Activated CD4-positive, alpha-beta T cell treated with anti-CD3 and anti-CD28 coated beads, Interleukin-2, amount 10 ng/mL, durations not matched to agents 7 days and 5 days (primary cell): ENCODE data around the gene PSMB1. TPM values are rescaled to one million over a fixed set of nuclear protein-coding genes. Genes with fewer than 3 reads are reported as not detected.
"Not testable (repeated sequence)": the region's sequence is repeated elsewhere in the genome, so short reads cannot be mapped to it uniquely, and the experiment has no call there.

Source experiments
- CTCF ChIA-PET: fragments of 350-600 bp; sonication (Branson Sonifier 250); formaldehyde crosslinking; loops from one replicate; lab custom pipeline; 2021; ENCODE audit warnings: antibody characterized with exemption; lab: Charles Lee
- POLR2A ChIA-PET: fragments of 350-600 bp; sonication (Branson Sonifier 250); formaldehyde crosslinking; loops from one replicate; lab custom pipeline; 2021; ENCODE audit warnings: antibody characterized with exemption; lab: Charles Lee
- DNase-seq: peaks from one replicate; pipeline ENCODE4 v3.0.0-alpha.2; 2020
- H3K27ac Mint-ChIP-seq: one replicate; pipeline ENCODE4 v1.8.0; 2021; ENCODE audit warnings: mild to moderate bottlenecking, moderate library complexity, mixed read lengths
- H3K27me3 Mint-ChIP-seq: one replicate; pipeline ENCODE4 v1.8.0; 2021; ENCODE audit warnings: mixed read lengths
- H3K36me3 Mint-ChIP-seq: one replicate; pipeline ENCODE4 v1.8.0; 2021; ENCODE audit warnings: low read depth, mixed read lengths
- H3K4me1 Mint-ChIP-seq: one replicate; pipeline ENCODE4 v1.8.0; 2021; ENCODE audit warnings: mixed read lengths
- H3K4me3 Mint-ChIP-seq: one replicate; pipeline ENCODE4 v1.8.0; 2021; ENCODE audit warnings: mild to moderate bottlenecking, moderate library complexity, mixed read lengths
- H3K9me3 Mint-ChIP-seq: one replicate; pipeline ENCODE4 v1.8.0; 2021; ENCODE audit warnings: mixed read lengths
- total RNA-seq, 2 experiments: library from RNA; stranded (reverse); gene quantifications; one replicate each; pipeline ENCODE4 v1.2.3, GENCODE V29; 2021

Gene PSMB1
- total RNA-seq, 2 experiments from 2014 or later: 117 to 148 TPM

DNA sequence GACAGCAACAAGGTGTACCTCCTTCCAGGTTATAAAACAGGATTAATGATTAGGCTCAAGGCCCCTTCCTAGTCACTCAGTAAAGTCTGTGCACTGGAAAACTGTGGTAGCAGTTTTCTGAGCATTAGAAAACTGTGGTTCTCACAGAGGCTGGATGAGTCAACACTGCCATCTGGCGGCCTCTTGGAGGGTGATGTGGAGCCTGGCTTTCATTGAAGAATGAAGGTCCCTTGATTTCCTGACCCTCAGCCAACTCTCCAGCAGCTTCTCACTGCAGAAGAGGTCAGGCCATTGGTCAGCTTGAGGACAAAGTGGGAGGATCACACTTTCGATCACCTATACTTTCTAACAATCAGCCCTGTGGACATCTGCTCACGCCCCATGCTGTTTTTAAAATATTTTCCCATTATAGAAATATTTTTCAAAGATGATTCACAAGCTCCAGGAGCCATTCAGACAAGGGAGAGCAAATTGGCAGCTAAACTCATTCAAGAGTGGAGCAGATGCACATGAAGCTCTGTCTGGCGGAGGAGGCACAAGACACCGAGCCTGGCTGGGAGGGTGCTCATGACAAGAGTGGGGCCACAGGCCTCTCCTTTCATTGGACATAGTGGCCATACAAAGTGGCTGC is 23.2 kb downstream of the PSMB1 start:
- Mint-ChIP-seq H3K27me3 (peaks cover 3% of the 10 kb centered on the region), H3K27ac (no peak overlapping the region), H3K9me3 (no peaks in the 10 kb centered on the region), H3K4me1 (peaks cover 10% of the 10 kb centered on the region), H3K36me3 (peaks cover 11% of the 10 kb centered on the region), H3K4me3 (no peak overlapping the region)
- ChIA-PET POLR2A (no interaction called here), CTCF (interaction anchor here (0.5 to 1.2 kb wide), 8 partner anchors 9 to 756 kb away, joined by 3 to 6 read pairs (median 4); no protein-coding TSS in a partner anchor)
- DNase-seq: peak; percentile 73

DNA sequence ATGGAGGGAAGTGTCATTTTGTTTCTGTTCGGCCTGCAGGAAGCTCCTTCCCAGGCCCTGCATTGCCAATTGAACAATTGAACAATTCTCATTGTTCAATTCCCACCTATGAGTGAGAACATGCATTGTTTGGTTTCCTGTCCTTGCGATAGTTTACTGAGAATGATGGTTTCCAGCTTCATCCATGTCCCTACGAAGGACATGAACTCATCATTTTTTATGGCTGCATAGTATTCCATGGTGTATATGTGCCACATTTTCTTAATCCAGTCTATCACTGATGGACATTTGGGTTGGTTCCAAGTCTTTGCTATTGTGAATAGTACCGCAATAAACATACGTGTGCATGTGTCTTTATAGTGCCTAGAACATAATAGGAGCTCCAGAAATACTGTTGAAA is 25.1 kb downstream of the PSMB1 start:
- H3K4me3 Mint-ChIP-seq, H3K27me3 Mint-ChIP-seq, H3K9me3 Mint-ChIP-seq, H3K36me3 Mint-ChIP-seq, POLR2A ChIA-PET, H3K27ac Mint-ChIP-seq, DNase-seq: not testable (repeated sequence)
- CTCF ChIA-PET: interaction anchor here (0.7 to 1.5 kb wide), 2 partner anchors 561 to 738 kb away, joined by 3 read pairs; no protein-coding TSS in a partner anchor
- peaks cover 17% of the 10 kb centered on the region for H3K4me1 Mint-ChIP-seq

- Mint-ChIP-seq H3K27ac (no peak overlapping the region), H3K27me3 (peaks cover 5% of the 10 kb centered on the region), H3K36me3 (no peaks in the 10 kb centered on the region), H3K9me3 (no peaks in the 10 kb centered on the region), H3K4me1 (peaks cover 20% of the 10 kb centered on the region), H3K4me3 (no peak overlapping the region)
- no peak for DNase-seq
- ChIA-PET CTCF (interaction anchor here (1.7 kb wide), 1 partner anchor 694 kb away, joined by 4 read pairs; no protein-coding TSS in a partner anchor), POLR2A (no interaction called here)
These were observed 27.3 kb downstream of the PSMB1 start for GRCh38 chr6:170525795-170526194.

GRCh38 chr6:170524172-170524502 is 29.0 kb downstream of the PSMB1 start:
- H3K36me3 Mint-ChIP-seq: no peaks in the 10 kb centered on the region
- no peak for DNase-seq
- H3K27me3 Mint-ChIP-seq: peaks cover 19% of the 10 kb centered on the region
- H3K9me3 Mint-ChIP-seq: no peaks in the 10 kb centered on the region
- H3K27ac Mint-ChIP-seq: no peak overlapping the region
- H3K4me1 Mint-ChIP-seq: peaks cover 18% of the 10 kb centered on the region
- H3K4me3 Mint-ChIP-seq: no peak overlapping the region
- POLR2A ChIA-PET: no interaction called here
- CTCF ChIA-PET: no interaction called here

DNA sequence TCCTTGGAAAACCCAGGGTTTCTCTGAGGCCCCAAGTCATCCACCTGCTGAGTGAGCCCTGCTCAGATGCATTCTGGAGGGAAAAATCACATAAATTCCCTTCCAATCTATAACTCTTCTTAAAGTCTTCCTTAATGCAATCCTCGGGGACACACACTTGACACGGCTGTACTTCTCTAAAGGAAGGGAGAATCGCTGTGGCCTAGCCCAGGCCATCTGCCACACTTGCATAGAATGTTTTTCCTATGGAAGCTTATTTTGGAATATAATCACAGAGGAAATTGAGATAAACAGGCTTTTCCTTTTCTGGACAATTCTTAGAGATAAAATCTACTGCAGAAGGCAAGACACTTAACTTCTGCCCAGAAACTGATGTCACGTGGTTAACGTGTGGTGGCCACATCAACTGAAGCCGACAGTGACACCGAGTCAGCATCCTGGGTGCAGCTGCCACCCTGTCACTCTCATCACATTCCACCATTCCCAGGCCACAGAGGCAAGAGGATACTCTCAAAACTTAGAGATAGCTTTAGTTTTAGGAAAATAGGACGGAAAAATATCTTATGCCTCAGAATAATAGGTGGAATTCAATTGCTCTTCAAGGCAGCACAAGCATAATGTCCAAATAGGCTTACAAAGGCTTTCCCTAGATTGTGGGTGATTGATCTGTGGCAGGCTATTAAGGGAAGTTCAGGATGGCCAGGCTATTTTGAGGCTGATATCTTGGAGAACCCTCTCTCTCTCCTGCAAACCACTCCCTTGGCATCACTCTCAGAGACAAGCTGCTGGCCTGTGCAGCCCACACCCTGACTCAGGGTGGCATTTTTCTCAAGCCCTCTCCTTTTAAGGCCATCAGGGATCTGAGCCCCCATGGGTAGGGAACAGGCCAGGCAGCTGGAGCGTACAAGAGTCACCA is 29.6 kb downstream of the PSMB1 start:
- no peak overlapping the region for H3K4me3 Mint-ChIP-seq
- no peaks in the 10 kb centered on the region for H3K9me3 Mint-ChIP-seq
- ChIA-PET CTCF (interaction anchor here (1.0 kb wide), 1 partner anchor 8 kb away, joined by 3 read pairs; no protein-coding TSS in a partner anchor), POLR2A (no interaction called here)
- H3K4me1 Mint-ChIP-seq: peaks cover 14% of the 10 kb centered on the region
- peaks cover 25% of the 10 kb centered on the region for H3K27me3 Mint-ChIP-seq
- no peaks in the 10 kb centered on the region for H3K36me3 Mint-ChIP-seq
- no peak overlapping the region for H3K27ac Mint-ChIP-seq
- DNase-seq: no peak

DNA sequence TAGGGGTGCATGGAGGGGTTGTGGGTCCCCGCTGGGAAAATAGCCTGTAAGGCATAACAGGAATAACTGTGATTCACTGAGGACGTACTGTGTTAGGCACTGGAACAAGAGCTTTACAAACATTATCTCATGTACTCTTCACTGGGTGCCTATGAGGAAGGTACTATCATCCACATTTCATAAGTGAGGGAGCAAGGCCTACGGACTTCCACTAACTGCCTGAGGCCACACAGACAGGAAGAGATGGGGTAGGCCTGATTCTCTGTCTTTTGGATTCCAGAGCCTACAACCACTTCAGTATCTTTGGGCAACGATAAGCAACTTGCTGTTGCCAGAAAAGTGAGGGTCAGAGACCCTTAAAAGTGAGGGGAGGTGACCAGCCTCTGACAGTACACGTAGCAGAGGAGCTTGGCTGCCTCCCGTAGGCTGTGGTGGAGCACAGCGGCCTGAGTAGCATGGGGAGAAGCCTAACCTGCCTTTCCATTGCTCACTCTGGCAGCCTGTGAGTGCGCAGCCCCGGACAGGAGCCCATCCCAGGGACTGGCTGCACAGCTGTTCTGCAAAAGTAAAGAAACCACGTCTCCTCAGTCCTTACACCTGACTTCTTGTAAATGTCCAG is 30.4 kb downstream of the PSMB1 start:
- Mint-ChIP-seq H3K36me3 (no peaks in the 10 kb centered on the region), H3K9me3 (no peaks in the 10 kb centered on the region), H3K4me3 (no peak overlapping the region), H3K27me3 (peaks cover 32% of the 10 kb centered on the region), H3K4me1 (peaks cover 10% of the 10 kb centered on the region), H3K27ac (no peak overlapping the region)
- no peak for DNase-seq
- CTCF ChIA-PET: interaction anchor here (1.0 kb wide), 1 partner anchor 8 kb away, joined by 3 read pairs; no protein-coding TSS in a partner anchor
- POLR2A ChIA-PET: no interaction called here

GRCh38 chr6:170516783-170517616 is 36.1 kb downstream of the PSMB1 start:
- DNase-seq: peak; percentile 52
- ChIA-PET CTCF (interaction anchor here (1.2 to 1.5 kb wide), 2 partner anchors 712 to 815 kb away, joined by 3 to 4 read pairs; partner anchors contain the start of genes C6orf120 and WDR27), POLR2A (no interaction called here)
- no peak overlapping the region for H3K27ac Mint-ChIP-seq
- peaks cover 3% of the 10 kb centered on the region for H3K4me1 Mint-ChIP-seq
- H3K4me3 Mint-ChIP-seq: no peak overlapping the region
- no peaks in the 10 kb centered on the region for H3K36me3 Mint-ChIP-seq
- H3K9me3 Mint-ChIP-seq: no peaks in the 10 kb centered on the region
- peaks cover 53% of the 10 kb centered on the region for H3K27me3 Mint-ChIP-seq

- H3K27me3 Mint-ChIP-seq: peaks cover 42% of the 10 kb centered on the region
- no peaks in the 10 kb centered on the region for H3K36me3 Mint-ChIP-seq
- H3K9me3 Mint-ChIP-seq: no peaks in the 10 kb centered on the region
- no peaks in the 10 kb centered on the region for H3K4me1 Mint-ChIP-seq
- POLR2A ChIA-PET: no interaction called here
- no peak overlapping the region for H3K27ac Mint-ChIP-seq
- no peak overlapping the region for H3K4me3 Mint-ChIP-seq
- no peak for DNase-seq
- CTCF ChIA-PET: no interaction called here
These were observed 38.2 kb downstream of the PSMB1 start for GRCh38 chr6:170514908-170515307.

DNA sequence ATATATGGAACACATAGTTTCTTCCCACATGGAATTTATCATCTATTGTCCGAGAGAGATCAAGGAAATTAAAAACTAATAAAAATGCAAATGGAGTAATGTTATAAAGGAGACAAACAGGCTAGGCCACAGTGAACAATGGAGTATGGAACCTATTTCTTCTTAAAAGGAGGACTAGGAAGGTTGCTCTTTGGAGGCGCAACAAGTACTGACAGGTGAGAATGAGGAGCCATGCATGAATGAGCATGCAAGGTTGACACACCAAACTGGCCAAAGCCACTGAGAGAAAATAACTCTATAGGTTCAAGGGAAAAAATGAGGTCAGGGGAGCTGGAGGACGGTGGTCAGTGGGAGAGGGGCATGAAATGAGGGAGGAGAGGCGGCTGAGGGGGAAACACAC is 40.9 kb downstream of the PSMB1 start:
- Mint-ChIP-seq H3K4me1 (no peaks in the 10 kb centered on the region), H3K9me3 (no peaks in the 10 kb centered on the region), H3K4me3 (no peak overlapping the region), H3K27ac (no peak overlapping the region), H3K27me3 (peaks cover 25% of the 10 kb centered on the region), H3K36me3 (no peaks in the 10 kb centered on the region)
- CTCF ChIA-PET: no interaction called here
- POLR2A ChIA-PET: no interaction called here
- no peak for DNase-seq

DNA sequence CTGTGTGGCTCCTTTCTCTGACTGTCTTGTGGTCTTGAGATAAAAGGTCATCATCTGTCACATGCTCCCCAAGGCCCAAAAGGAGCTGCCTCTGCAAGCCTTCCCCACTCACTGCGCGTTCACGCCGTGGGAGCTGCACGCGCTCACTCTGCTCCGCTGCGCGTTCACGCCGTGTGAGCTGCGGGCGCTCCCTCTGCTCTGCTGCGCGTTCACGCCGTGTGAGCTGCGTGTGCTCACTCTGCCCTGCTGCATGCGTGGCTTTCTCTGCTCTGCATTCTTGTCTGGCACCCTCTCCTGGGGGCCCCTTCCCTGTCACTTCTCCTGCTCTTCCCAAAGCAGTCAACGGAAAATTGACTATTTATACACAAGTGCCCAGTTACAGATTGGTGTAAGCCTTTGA is 42.5 kb downstream of the PSMB1 start:
- ChIA-PET POLR2A (no interaction called here), CTCF (interaction anchor here (1.3 kb wide), 1 partner anchor 13 kb away, joined by 3 read pairs; no protein-coding TSS in a partner anchor)
- Mint-ChIP-seq H3K27ac (no peak overlapping the region), H3K36me3 (no peaks in the 10 kb centered on the region), H3K4me3 (no peak overlapping the region), H3K9me3 (no peaks in the 10 kb centered on the region), H3K4me1 (no peaks in the 10 kb centered on the region), H3K27me3 (peaks cover 22% of the 10 kb centered on the region)
- DNase-seq: no peak

GRCh38 chr6:170509723-170510018 is 43.4 kb downstream of the PSMB1 start:
- Mint-ChIP-seq H3K27me3 (peaks cover 22% of the 10 kb centered on the region), H3K4me1 (no peaks in the 10 kb centered on the region), H3K36me3 (no peaks in the 10 kb centered on the region), H3K27ac (no peak overlapping the region), H3K9me3 (no peaks in the 10 kb centered on the region), H3K4me3 (no peak overlapping the region)
- DNase-seq: no peak
- ChIA-PET CTCF (interaction anchor here (1.7 kb wide), 1 partner anchor 584 kb away, joined by 3 read pairs; no protein-coding TSS in a partner anchor), POLR2A (no interaction called here)
